Lower leg skin (tissue), 4 donors: ENCODE results near the gene MOGAT2. TPM values are rescaled to one million over a fixed set of nuclear protein-coding genes. Genes with fewer than 3 reads are reported as not detected.
"Not testable (repeated sequence)": the region's sequence is repeated elsewhere in the genome, so short reads cannot be mapped to it uniquely, and the experiment has no call there.

Experiments used
- DNase-seq, 2 donors: peaks; one replicate each; pipeline ENCODE4 v3.0.0-alpha.2; 2019; ENCODE audit warnings: low spot score in 2 of 2
- H3K4me3 ChIP-seq: fragments of 200-600 bp; sonication (generic); 2 replicates; pipeline ENCODE4 v1.5.1; 2017; ENCODE audit warnings: mild to moderate bottlenecking, low read depth; ENCODE audit not compliant: poor library complexity, severe bottlenecking
- POLR2A ChIP-seq, 2 donors: fragments of 450-650 bp; IDR thresholded peaks; one replicate each; pipeline ENCODE4 v1.6.1; 2016 to 2017; ENCODE audit warnings: antibody characterized with exemption in 2 of 2, mild to moderate bottlenecking in 1 of 2, moderate library complexity in 1 of 2
- WGBS, 2 donors: methylation state at CpG; one replicate each; pipeline ENCODE4 v1.1.5; 2018; 5-methylcytosine and 5-hydroxymethylcytosine counted together
- intact Hi-C: fragments of 100-400 bp; cut with DNase I; formaldehyde crosslinking; loops from one replicate; pipeline ENCODE4 v1.15.0; 2023; ENCODE audit warnings: low total_unique reads
- total RNA-seq, 4 donors: library from RNA; depleted of rRNA; stranded (reverse); fragments of >200 nt; gene quantifications; one replicate each; pipeline ENCODE4 v1.1.0, GENCODE V29; 2016
- TF ChIP-seq, protein P1 (sequence below), 3 donors: fragments of 450-650 bp; IDR thresholded peaks; one replicate each; pipeline ENCODE4 v1.5.1; 2016; ENCODE audit warnings: antibody characterized with exemption in 3 of 3, mild to moderate bottlenecking in 3 of 3, moderate library complexity in 2 of 3

MOGAT2 gene
- total RNA-seq, 4 donors from 2014 or later = 0.21 to 12.6 (median 3.0) TPM

GRCh38 chr11:75733431-75734107 is 15.9 kb downstream of the MOGAT2 start:
- 81 to 89% methylated on average over 5 of the region's 5 CpGs for WGBS, 2 donors
- peak in 1 of 2 donors; percentile 32 for DNase-seq
- intact Hi-C loops = no loop called here
- TF ChIP-seq, protein P1, sequence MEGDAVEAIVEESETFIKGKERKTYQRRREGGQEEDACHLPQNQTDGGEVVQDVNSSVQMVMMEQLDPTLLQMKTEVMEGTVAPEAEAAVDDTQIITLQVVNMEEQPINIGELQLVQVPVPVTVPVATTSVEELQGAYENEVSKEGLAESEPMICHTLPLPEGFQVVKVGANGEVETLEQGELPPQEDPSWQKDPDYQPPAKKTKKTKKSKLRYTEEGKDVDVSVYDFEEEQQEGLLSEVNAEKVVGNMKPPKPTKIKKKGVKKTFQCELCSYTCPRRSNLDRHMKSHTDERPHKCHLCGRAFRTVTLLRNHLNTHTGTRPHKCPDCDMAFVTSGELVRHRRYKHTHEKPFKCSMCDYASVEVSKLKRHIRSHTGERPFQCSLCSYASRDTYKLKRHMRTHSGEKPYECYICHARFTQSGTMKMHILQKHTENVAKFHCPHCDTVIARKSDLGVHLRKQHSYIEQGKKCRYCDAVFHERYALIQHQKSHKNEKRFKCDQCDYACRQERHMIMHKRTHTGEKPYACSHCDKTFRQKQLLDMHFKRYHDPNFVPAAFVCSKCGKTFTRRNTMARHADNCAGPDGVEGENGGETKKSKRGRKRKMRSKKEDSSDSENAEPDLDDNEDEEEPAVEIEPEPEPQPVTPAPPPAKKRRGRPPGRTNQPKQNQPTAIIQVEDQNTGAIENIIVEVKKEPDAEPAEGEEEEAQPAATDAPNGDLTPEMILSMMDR (IDR thresholded peaks at IDR 0.05) = no peak
- no peak for TF ChIP-seq POLR2A (IDR thresholded peaks at IDR 0.05)
- no peak overlapping the region for H3K4me3 ChIP-seq

DNA sequence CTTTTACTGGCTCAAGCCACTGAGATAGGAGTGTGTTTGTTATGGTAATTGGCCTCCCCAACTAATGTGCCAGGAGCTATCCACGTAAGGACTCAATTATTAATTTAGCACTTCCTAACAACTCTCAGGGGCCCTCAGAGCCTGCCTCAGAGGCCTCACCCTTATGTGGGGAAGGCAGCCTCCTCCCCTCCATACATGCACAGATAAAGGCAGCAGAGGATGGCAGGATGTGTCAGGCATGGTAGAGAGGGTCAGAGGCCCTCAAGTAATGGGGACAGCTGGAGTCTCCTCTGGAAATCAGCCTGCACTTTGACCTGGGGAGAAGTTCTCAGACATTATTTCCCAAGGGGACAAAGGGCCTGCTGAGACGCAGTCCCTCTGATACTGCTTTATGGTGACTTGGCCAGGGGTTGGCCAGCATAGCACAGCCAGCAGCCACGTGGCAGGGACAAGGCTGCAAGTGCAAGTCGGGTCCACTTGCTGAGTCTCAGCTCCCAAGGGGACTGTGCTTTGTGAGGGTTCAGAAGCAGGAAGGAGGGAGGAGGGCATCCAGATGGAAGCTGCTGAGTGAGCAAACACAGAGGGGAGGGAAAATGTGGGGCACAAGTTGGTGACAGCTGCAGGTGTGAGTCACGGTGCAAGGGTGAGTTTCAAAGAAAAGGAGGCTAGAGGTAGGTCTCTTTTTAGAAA is 17.0 kb downstream of the MOGAT2 start:
- TF ChIP-seq, protein P1 (IDR thresholded peaks at IDR 0.05) = no peak
- no peak for TF ChIP-seq POLR2A (IDR thresholded peaks at IDR 0.05)
- peak in 1 of 2 donors; percentile 60 for DNase-seq
- 72 to 80% methylated on average over 5 of the region's 5 CpGs for WGBS, 2 donors

DNA sequence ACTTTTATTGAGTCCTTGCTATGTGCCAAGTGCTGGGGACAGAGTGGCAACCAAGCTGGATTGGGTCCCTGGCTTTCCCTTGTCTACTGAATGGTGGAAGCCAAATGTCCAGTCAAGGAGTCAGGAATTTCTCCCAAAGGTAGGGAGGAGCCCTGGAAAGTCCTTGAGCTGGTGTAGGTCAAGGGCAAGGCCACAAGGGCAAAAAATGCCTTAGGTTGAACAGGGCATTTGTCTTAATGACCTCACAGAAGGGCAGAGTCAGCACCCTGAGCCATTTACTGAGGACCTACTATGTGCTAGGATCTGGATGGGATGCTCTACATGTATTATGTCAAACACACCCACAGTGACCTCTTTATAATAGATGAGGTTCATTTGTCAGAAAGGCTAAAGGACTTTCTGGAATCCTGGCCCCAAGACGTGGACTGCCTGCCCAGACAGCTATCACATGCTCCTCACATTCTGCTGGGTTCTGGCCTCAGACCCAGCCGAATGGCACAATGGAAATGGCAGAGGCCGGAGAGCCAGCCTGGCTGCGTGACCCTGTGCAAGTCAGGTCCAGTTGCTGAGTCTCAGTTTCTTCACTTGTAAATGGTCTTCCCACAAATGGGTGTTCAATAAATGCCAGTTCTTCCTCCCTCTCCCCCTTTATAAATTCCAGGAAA is 17.7 kb downstream of the MOGAT2 start:
- peak in 1 of 2 donors; percentile 63 for DNase-seq
- no peak overlapping the region for H3K4me3 ChIP-seq
- TF ChIP-seq, protein P1 (IDR thresholded peaks at IDR 0.05) = no peak
- TF ChIP-seq POLR2A (IDR thresholded peaks at IDR 0.05) = no peak
- 94 to 96% methylated on average over 4 of the region's 4 CpGs for WGBS, 2 donors
- intact Hi-C loops = no loop called here

More for the DNA sequence above, 17.0 kb downstream of the MOGAT2 start:
- no peak overlapping the region for H3K4me3 ChIP-seq
- intact Hi-C loops = no loop called here

GRCh38 chr11:75737314-75737713 is 19.7 kb downstream of the MOGAT2 start:
- TF ChIP-seq POLR2A (IDR thresholded peaks at IDR 0.05) = no peak
- TF ChIP-seq, protein P1 (IDR thresholded peaks at IDR 0.05) = no peak
- 81 to 86% methylated on average over 6 of the region's 6 CpGs for WGBS, 2 donors
- intact Hi-C loops = no loop called here
- H3K4me3 ChIP-seq = no peak overlapping the region
- no peak for DNase-seq

DNA sequence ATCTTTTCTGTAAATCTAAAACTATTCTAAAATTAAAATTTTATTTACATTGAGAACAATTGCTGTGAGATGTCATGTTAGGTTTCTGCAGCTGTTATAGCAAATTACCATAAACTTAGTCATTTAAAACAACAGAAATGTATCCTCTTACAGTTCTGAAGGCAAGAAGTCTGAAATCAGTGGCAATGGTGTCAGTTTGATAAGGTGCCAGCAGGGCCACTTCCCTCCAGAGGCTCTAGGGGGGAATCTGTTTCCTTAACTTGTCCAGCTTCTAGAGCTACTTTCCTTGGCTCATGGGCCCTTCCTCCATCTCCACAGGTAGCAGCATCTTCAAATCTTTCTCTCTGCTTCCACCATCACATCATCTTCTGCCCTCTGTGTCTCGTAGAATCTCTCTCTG is 23.0 kb downstream of the MOGAT2 start:
- H3K4me3 ChIP-seq = no peak overlapping the region
- 78 to 86% methylated on average over 1 of the region's 1 CpG for WGBS, 2 donors
- TF ChIP-seq, protein P1 (IDR thresholded peaks at IDR 0.05) = no peak
- TF ChIP-seq POLR2A (IDR thresholded peaks at IDR 0.05) = no peak
- DNase-seq = no peak
- intact Hi-C loops = no loop called here

- H3K4me3 ChIP-seq, DNase-seq, intact Hi-C loops: not testable (repeated sequence)
- WGBS, 2 donors = 95 to 97% methylated on average over 4 of the region's 4 CpGs
Observed at GRCh38 chr11:75743159-75743558, 25.5 kb downstream of the MOGAT2 start.
